Loucy (cell line): Measurements from ENCODE around the gene HOMER1.

ENCODE experiments used
- H2AFZ ChIP-seq: fragments of 200-600 bp; sonication (generic); 2 replicates; pipeline ENCODE4 v1.6.0; 2016; ENCODE audit warnings: antibody characterized with exemption, mild to moderate bottlenecking, low read length, moderate library complexity
- H3F3A ChIP-seq: fragments of 200-600 bp; 2 replicates; pipeline ENCODE4 v1.6.0; 2016; ENCODE audit warnings: antibody characterized with exemption, low read depth, mild to moderate bottlenecking
- H3K27me3 ChIP-seq: fragments of 200-600 bp; sonication (generic); 2 replicates; pipeline ENCODE4 v1.6.1; 2014; ENCODE audit warnings: low read length, mild to moderate bottlenecking; ENCODE audit not compliant: insufficient read depth, poor library complexity, severe bottlenecking
- H3K36me3 ChIP-seq: fragments of 200-600 bp; sonication (generic); 2 replicates; pipeline ENCODE4 v1.6.1; 2016; ENCODE audit warnings: low read length; ENCODE audit not compliant: insufficient read depth
- H3K4me1 ChIP-seq: fragments of 200-600 bp; sonication (generic); 2 replicates; pipeline ENCODE4 v1.5.1; 2014; ENCODE audit warnings: low read length, mild to moderate bottlenecking; ENCODE audit not compliant: insufficient read depth, poor library complexity, severe bottlenecking
- H3K4me2 ChIP-seq: fragments of 200-600 bp; sonication (generic); 2 replicates; pipeline ENCODE4 v1.6.0; 2014; ENCODE audit warnings: antibody characterized with exemption, low read length, low read depth, mild to moderate bottlenecking; ENCODE audit not compliant: poor library complexity, severe bottlenecking
- H3K4me3 ChIP-seq: fragments of 200-600 bp; sonication (generic); 2 replicates; pipeline ENCODE4 v1.5.1; 2014; ENCODE audit warnings: low read length, mild to moderate bottlenecking, mixed read lengths; ENCODE audit not compliant: poor library complexity, severe bottlenecking
- H3K79me2 ChIP-seq: fragments of 200-600 bp; sonication (generic); 2 replicates; pipeline ENCODE4 v1.6.1; 2014; ENCODE audit warnings: low read length; ENCODE audit not compliant: insufficient read depth
- H3K9ac ChIP-seq: fragments of 200-600 bp; sonication (generic); 2 replicates; pipeline ENCODE4 v1.6.0; 2014; ENCODE audit warnings: mild to moderate bottlenecking, low read depth, low read length, moderate library complexity; ENCODE audit not compliant: poor library complexity, severe bottlenecking
- H3K9me2 ChIP-seq: fragments of 200-600 bp; sonication (generic); replicated peaks from 2 replicates; pipeline ENCODE4 v1.6.1; 2016; ENCODE audit warnings: low read depth, low read length, mixed read lengths
- H3K9me3 ChIP-seq: fragments of 200-600 bp; sonication (generic); 2 replicates; pipeline ENCODE4 v1.6.1; 2014; ENCODE audit warnings: mild to moderate bottlenecking, antibody characterized with exemption, low read length, low read depth; ENCODE audit not compliant: insufficient read depth
- H4K20me1 ChIP-seq: fragments of 200-600 bp; sonication (generic); 2 replicates; pipeline ENCODE4 v1.6.0; 2014; ENCODE audit warnings: antibody characterized with exemption, low read length, mild to moderate bottlenecking; ENCODE audit not compliant: insufficient read depth, poor library complexity, severe bottlenecking
- CTCF ChIP-seq: fragments of 200-600 bp; sonication (generic); conservative IDR thresholded peaks from 2 replicates; pipeline ENCODE4 v1.5.1; 2014; ENCODE audit warnings: mild to moderate bottlenecking, antibody characterized with exemption, low read length
- EZH2phosphoT487 ChIP-seq: fragments of 200-600 bp; IDR thresholded peaks from 2 replicates; pipeline ENCODE4 v1.6.1; 2018; ENCODE audit warnings: antibody characterized with exemption, mild to moderate bottlenecking, moderate library complexity, borderline replicate concordance

HOMER1 gene

GRCh38 chr5:79561525-79561893, 47.6 kb upstream of the HOMER1 start:
- H3K9ac ChIP-seq: no peak overlapping the region
- no peaks in the 10 kb centered on the region for H3K79me2 ChIP-seq
- H3K4me1 ChIP-seq: no peaks in the 10 kb centered on the region
- H3K9me2 ChIP-seq: no peaks in the 10 kb centered on the region
- no peak overlapping the region for H3K4me2 ChIP-seq
- H2AFZ ChIP-seq: peak overlapping the region; percentile 72; the same call in 1 of the 2 replicates
- TF ChIP-seq CTCF (no peak), EZH2phosphoT487 (no peak)
- no peaks in the 10 kb centered on the region for H3K27me3 ChIP-seq
- H3F3A ChIP-seq: no peaks in the 10 kb centered on the region
- no peaks in the 10 kb centered on the region for H3K9me3 ChIP-seq
- H3K36me3 ChIP-seq: no peaks in the 10 kb centered on the region
- no peaks in the 10 kb centered on the region for H4K20me1 ChIP-seq
- H3K4me3 ChIP-seq: no peak overlapping the region

DNA sequence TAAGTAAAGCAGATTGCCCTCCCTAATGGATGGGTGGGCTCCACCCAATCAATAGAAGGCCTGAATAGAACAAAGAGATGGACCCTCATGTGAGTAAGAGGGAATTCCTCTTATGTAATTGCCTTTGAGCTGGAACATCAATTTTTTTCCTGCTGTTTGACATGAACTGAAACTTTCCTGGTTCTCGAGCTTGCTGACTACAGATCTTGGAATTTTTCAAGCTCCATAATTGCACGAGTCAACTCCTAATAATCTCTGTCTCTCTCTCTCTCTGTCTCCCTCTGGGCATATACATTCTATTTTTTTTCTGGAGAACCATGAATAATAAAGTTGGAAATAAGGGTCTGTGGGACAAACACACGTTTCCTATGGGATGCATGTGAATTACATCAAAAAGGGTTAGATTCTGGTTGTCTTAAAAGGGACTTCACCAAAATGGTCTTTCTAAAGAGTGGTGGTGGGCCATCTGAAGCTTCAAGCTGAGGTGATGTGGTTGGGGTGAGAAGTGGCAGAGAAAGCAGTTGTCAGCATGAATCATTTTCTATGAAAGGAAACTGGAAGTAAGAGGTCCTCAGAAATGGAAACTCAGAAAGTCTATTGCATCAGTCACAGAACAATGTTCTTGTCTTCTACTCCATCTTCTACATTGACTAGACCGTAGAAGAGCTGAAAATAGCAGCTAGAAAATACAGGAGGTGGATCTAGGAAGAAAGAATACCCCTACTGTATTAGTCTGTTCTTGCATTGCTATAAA, 47.0 kb upstream of the HOMER1 start:
- Histone ChIP-seq H3K9me2 (no peaks in the 10 kb centered on the region), H3K36me3 (no peaks in the 10 kb centered on the region), H3K79me2 (no peaks in the 10 kb centered on the region), H3F3A (no peaks in the 10 kb centered on the region), H3K4me3 (no peak overlapping the region), H4K20me1 (no peaks in the 10 kb centered on the region), H3K9ac (no peak overlapping the region), H3K4me2 (no peak overlapping the region), H3K27me3 (no peaks in the 10 kb centered on the region), H2AFZ (peak overlapping the region; percentile 72; the same call in 1 of the 2 replicates), H3K9me3 (no peaks in the 10 kb centered on the region), H3K4me1 (no peaks in the 10 kb centered on the region)
- TF ChIP-seq EZH2phosphoT487: no peak
- no peak for TF ChIP-seq CTCF

DNA sequence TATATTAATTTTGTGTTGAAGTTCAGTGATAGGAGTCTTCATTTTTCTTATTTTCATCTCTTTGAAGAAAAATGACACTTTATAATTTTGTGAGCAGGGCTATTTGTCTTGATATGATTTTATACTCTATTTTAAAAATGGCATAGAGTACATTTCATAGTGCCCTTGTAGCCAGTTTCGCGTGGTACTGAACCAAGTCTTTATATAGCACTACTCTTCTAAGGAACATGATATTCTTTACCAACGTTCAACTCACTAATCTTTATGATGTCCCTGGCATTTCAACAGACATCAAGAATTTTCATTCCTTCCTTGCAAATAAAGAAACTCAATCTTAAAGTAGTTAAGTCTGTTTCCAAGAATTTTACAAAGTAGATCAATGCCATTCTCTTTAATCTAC, 41.5 kb upstream of the HOMER1 start:
- Histone ChIP-seq H4K20me1 (no peaks in the 10 kb centered on the region), H3K9me3 (no peaks in the 10 kb centered on the region), H3K4me3 (no peak overlapping the region), H3K9ac (no peak overlapping the region), H3K27me3 (no peaks in the 10 kb centered on the region), H3K4me2 (no peak overlapping the region), H3K4me1 (peaks cover 6% of the 10 kb centered on the region), H3K36me3 (no peaks in the 10 kb centered on the region), H3F3A (0 out of 2 replicates have a peak, but pooled peaks cover 4% of the 10 kb centered on the region), H3K79me2 (no peaks in the 10 kb centered on the region), H3K9me2 (no peaks in the 10 kb centered on the region), H2AFZ (peak overlapping the region; percentile 48; the same call in 1 of the 2 replicates)
- TF ChIP-seq EZH2phosphoT487 (no peak), CTCF (no peak)
